Brain pericyte (primary cell): Measurements from ENCODE around the gene DTNB.

Experiments
- DNase-seq: peaks from one replicate; pipeline ENCODE4 v3.0.0-alpha.2; 2012; ENCODE audit warnings: low read depth, low spot score

DTNB gene

GRCh38 chr2:25505622-25506021 is 167.8 kb downstream of the DTNB start:
- no peak for DNase-seq

- no peak for DNase-seq
Observed at GRCh38 chr2:25505182-25505581, 168.2 kb downstream of the DTNB start.

GRCh38 chr2:25504266-25504665 is 169.1 kb downstream of the DTNB start:
- no peak for DNase-seq

GRCh38 chr2:25499157-25499556 is 174.2 kb downstream of the DTNB start:
- no peak for DNase-seq

GRCh38 chr2:25497918-25498407 is 175.4 kb downstream of the DTNB start:
- no peak for DNase-seq

GRCh38 chr2:25497229-25497917 is 176.0 kb downstream of the DTNB start:
- DNase-seq, result no peak

GRCh38 chr2:25494616-25495015 is 178.8 kb downstream of the DTNB start:
- no peak for DNase-seq

- no peak for DNase-seq
Observed at GRCh38 chr2:25493207-25493606, 180.2 kb downstream of the DTNB start.

- DNase-seq, result no peak
Observed at GRCh38 chr2:25492726-25493125, 180.7 kb downstream of the DTNB start.

GRCh38 chr2:25491966-25492532 is 181.3 kb downstream of the DTNB start:
- DNase-seq, result no peak

- DNase-seq, result no peak
Observed at GRCh38 chr2:25491003-25491696, 182.2 kb downstream of the DTNB start.

- DNase-seq, result no peak
Observed at GRCh38 chr2:25490217-25490616, 183.2 kb downstream of the DTNB start.

- no peak for DNase-seq
Observed at GRCh38 chr2:25489631-25490030, 183.7 kb downstream of the DTNB start.

- no peak for DNase-seq
Observed at GRCh38 chr2:25483607-25484266, 189.6 kb downstream of the DTNB start.

GRCh38 chr2:25482341-25482740 is 191.0 kb downstream of the DTNB start:
- no peak for DNase-seq

GRCh38 chr2:25481381-25482300 is 191.7 kb downstream of the DTNB start:
- DNase-seq, result no peak

- no peak for DNase-seq
Observed at GRCh38 chr2:25480561-25480960, 192.8 kb downstream of the DTNB start.

GRCh38 chr2:25479761-25480160 is 193.6 kb downstream of the DTNB start:
- DNase-seq, result no peak

GRCh38 chr2:25478736-25479135 is 194.6 kb downstream of the DTNB start:
- DNase-seq, result no peak

- no peak for DNase-seq
Observed at GRCh38 chr2:25473758-25474340, 199.5 kb downstream of the DTNB start.

GRCh38 chr2:25473131-25473530 is 200.2 kb downstream of the DTNB start:
- no peak for DNase-seq
